GM19238 (cell line): Measurements from ENCODE around the gene MALSU1.

ENCODE experiments used
- DNase-seq: peaks from one replicate; pipeline ENCODE4 v3.0.0; 2011; ENCODE audit warnings: low spot score; ENCODE audit not compliant: insufficient read length

Gene MALSU1

GRCh38 chr7:23298885-23299769, at the start of gene MALSU1:
Gene MALSU1, plus strand, starts transcription at chr7:23299339. Its CDS starts 14 bp downstream, at chr7:23299353.
- peak; percentile 84 for DNase-seq

GRCh38 chr7:23249486-23249885, 49.7 kb upstream of the MALSU1 start:
- no peak for DNase-seq

GRCh38 chr7:23254051-23254681, 45.0 kb upstream of the MALSU1 start:
- no peak for DNase-seq

GRCh38 chr7:23256731-23257130, 42.4 kb upstream of the MALSU1 start:
- DNase-seq = no peak

GRCh38 chr7:23260371-23260770, 38.8 kb upstream of the MALSU1 start:
- DNase-seq = no peak

- peak; percentile 61 for DNase-seq
Measured at GRCh38 chr7:23261843-23262452, 37.2 kb upstream of the MALSU1 start.

- DNase-seq = no peak
Measured at GRCh38 chr7:23264916-23265458, 34.2 kb upstream of the MALSU1 start.

GRCh38 chr7:23266918-23267317, 32.2 kb upstream of the MALSU1 start:
- DNase-seq = no peak

GRCh38 chr7:23267357-23267756, 31.8 kb upstream of the MALSU1 start:
- no peak for DNase-seq

- no peak for DNase-seq
Measured at GRCh38 chr7:23268167-23268566, 31.0 kb upstream of the MALSU1 start.

GRCh38 chr7:23268746-23269145, 30.4 kb upstream of the MALSU1 start:
- no peak for DNase-seq

GRCh38 chr7:23272275-23272674, 26.9 kb upstream of the MALSU1 start:
- no peak for DNase-seq

- peak; percentile 67 for DNase-seq
Measured at GRCh38 chr7:23273141-23273599, 26.0 kb upstream of the MALSU1 start.

GRCh38 chr7:23275912-23276311, 23.2 kb upstream of the MALSU1 start:
- DNase-seq = no peak

- no peak for DNase-seq
Measured at GRCh38 chr7:23276376-23276775, 22.8 kb upstream of the MALSU1 start.

GRCh38 chr7:23276947-23277346, 22.2 kb upstream of the MALSU1 start:
- DNase-seq = no peak

- DNase-seq = no peak
Measured at GRCh38 chr7:23277359-23277989, 21.7 kb upstream of the MALSU1 start.

- DNase-seq = no peak
Measured at GRCh38 chr7:23279819-23280525, 19.2 kb upstream of the MALSU1 start.

GRCh38 chr7:23283086-23283485, 16.1 kb upstream of the MALSU1 start:
- DNase-seq = no peak

- DNase-seq = no peak
Measured at GRCh38 chr7:23284871-23285270, 14.3 kb upstream of the MALSU1 start.
